Measurements from ENCODE around the gene PKD2.
A peak's percentile ranks its signal among the peaks of the same experiment; 100 is the strongest.
"Not testable (repeated sequence)": the region's sequence is repeated elsewhere in the genome, so short reads cannot be mapped to it uniquely, and the experiment has no call there.

PKD2 gene

GRCh38 chr4:87999191-87999691, 8.2 kb upstream of the PKD2 start:
- H3K9ac ChIP-seq (ENCODE audit: low read depth, low read length); H3K36me3 ChIP-seq (ENCODE audit: control insufficient read depth, insufficient read depth, low read length); H3K4me1 ChIP-seq (ENCODE audit: control insufficient read depth, insufficient read depth, low read length); H3K27me3 ChIP-seq (ENCODE audit: control insufficient read depth, insufficient read depth, low read length); H3K9me3 ChIP-seq (ENCODE audit: control insufficient read depth, insufficient read depth, low read length); H3K4me3 ChIP-seq (ENCODE audit: low read depth, low read length): not testable (repeated sequence)

GRCh38 chr4:88001871-88002270, 5.6 kb upstream of the PKD2 start:
- Histone ChIP-seq H3K27me3 (ENCODE audit: control insufficient read depth, insufficient read depth, low read length) (peaks cover 24% of the 10 kb centered on the region), H3K9me3 (ENCODE audit: control insufficient read depth, insufficient read depth, low read length) (no peaks in the 10 kb centered on the region), H3K36me3 (ENCODE audit: control insufficient read depth, insufficient read depth, low read length) (no peaks in the 10 kb centered on the region), H3K4me1 (ENCODE audit: control insufficient read depth, insufficient read depth, low read length) (peaks cover 6% of the 10 kb centered on the region), H3K9ac (ENCODE audit: low read depth, low read length) (no peak overlapping the region), H3K4me3 (ENCODE audit: low read depth, low read length) (no peak overlapping the region)

GRCh38 chr4:88002786-88003185, 4.6 kb upstream of the PKD2 start:
- Histone ChIP-seq H3K9ac (ENCODE audit: low read depth, low read length) (no peak overlapping the region), H3K9me3 (ENCODE audit: control insufficient read depth, insufficient read depth, low read length) (no peaks in the 10 kb centered on the region), H3K4me1 (ENCODE audit: control insufficient read depth, insufficient read depth, low read length) (peaks cover 8% of the 10 kb centered on the region), H3K36me3 (ENCODE audit: control insufficient read depth, insufficient read depth, low read length) (no peaks in the 10 kb centered on the region), H3K27me3 (ENCODE audit: control insufficient read depth, insufficient read depth, low read length) (peaks cover 27% of the 10 kb centered on the region), H3K4me3 (ENCODE audit: low read depth, low read length) (no peak overlapping the region)

GRCh38 chr4:88003261-88003660, 4.2 kb upstream of the PKD2 start:
- H3K36me3 ChIP-seq (ENCODE audit: control insufficient read depth, insufficient read depth, low read length) = no peaks in the 10 kb centered on the region
- H3K4me1 ChIP-seq (ENCODE audit: control insufficient read depth, insufficient read depth, low read length) = peaks cover 8% of the 10 kb centered on the region
- no peak overlapping the region for H3K4me3 ChIP-seq (ENCODE audit: low read depth, low read length)
- peaks cover 27% of the 10 kb centered on the region for H3K27me3 ChIP-seq (ENCODE audit: control insufficient read depth, insufficient read depth, low read length)
- no peak overlapping the region for H3K9ac ChIP-seq (ENCODE audit: low read depth, low read length)
- H3K9me3 ChIP-seq (ENCODE audit: control insufficient read depth, insufficient read depth, low read length) = no peaks in the 10 kb centered on the region

GRCh38 chr4:88005076-88005475, 2.4 kb upstream of the PKD2 start:
- Histone ChIP-seq H3K4me1 (ENCODE audit: control insufficient read depth, insufficient read depth, low read length) (peaks cover 8% of the 10 kb centered on the region), H3K4me3 (ENCODE audit: low read depth, low read length) (no peak overlapping the region), H3K9me3 (ENCODE audit: control insufficient read depth, insufficient read depth, low read length) (no peaks in the 10 kb centered on the region), H3K9ac (ENCODE audit: low read depth, low read length) (no peak overlapping the region), H3K27me3 (ENCODE audit: control insufficient read depth, insufficient read depth, low read length) (peaks cover 27% of the 10 kb centered on the region), H3K36me3 (ENCODE audit: control insufficient read depth, insufficient read depth, low read length) (no peaks in the 10 kb centered on the region)

DNA sequence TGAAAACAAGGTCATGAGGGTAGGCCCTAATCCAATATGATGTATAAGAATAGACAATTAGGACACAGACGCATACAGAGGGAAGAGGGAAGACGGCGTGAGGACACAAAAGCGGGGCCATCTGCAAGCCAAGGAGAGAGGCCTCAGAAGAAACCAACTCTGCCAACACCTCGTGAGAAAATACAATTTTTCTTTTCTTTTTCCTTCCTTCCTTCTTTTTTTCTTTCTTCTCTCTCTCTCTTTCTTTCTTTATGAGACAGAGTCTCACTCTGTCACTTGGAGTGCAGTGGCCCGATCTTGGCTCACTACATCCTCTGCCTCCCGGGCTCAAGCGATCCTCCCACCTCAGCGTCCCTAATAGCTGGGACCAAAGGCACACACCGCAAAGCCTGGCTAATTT, 1.5 kb upstream of the PKD2 start:
- Histone ChIP-seq H3K9me3 (ENCODE audit: control insufficient read depth, insufficient read depth, low read length) (no peaks in the 10 kb centered on the region), H3K9ac (ENCODE audit: low read depth, low read length) (no peak overlapping the region), H3K4me3 (ENCODE audit: low read depth, low read length) (no peak overlapping the region), H3K27me3 (ENCODE audit: control insufficient read depth, insufficient read depth, low read length) (peaks cover 27% of the 10 kb centered on the region), H3K36me3 (ENCODE audit: control insufficient read depth, insufficient read depth, low read length) (no peaks in the 10 kb centered on the region), H3K4me1 (ENCODE audit: control insufficient read depth, insufficient read depth, low read length) (peaks cover 15% of the 10 kb centered on the region)

- H3K4me1 ChIP-seq (ENCODE audit: control insufficient read depth, insufficient read depth, low read length) = peaks cover 15% of the 10 kb centered on the region
- H3K27me3 ChIP-seq (ENCODE audit: control insufficient read depth, insufficient read depth, low read length) = peaks cover 27% of the 10 kb centered on the region
- H3K9me3 ChIP-seq (ENCODE audit: control insufficient read depth, insufficient read depth, low read length) = no peaks in the 10 kb centered on the region
- H3K4me3 ChIP-seq (ENCODE audit: low read depth, low read length) = peak overlapping the region; percentile 77
- peak overlapping the region; percentile 55 for H3K9ac ChIP-seq (ENCODE audit: low read depth, low read length)
- H3K36me3 ChIP-seq (ENCODE audit: control insufficient read depth, insufficient read depth, low read length) = no peaks in the 10 kb centered on the region
Measured at GRCh38 chr4:88006956-88007303, 505 bp upstream of the PKD2 start.

GRCh38 chr4:88008122-88008742, 797 bp downstream of the PKD2 start:
- H3K4me1 ChIP-seq (ENCODE audit: control insufficient read depth, insufficient read depth, low read length) = peaks cover 21% of the 10 kb centered on the region
- no peaks in the 10 kb centered on the region for H3K9me3 ChIP-seq (ENCODE audit: control insufficient read depth, insufficient read depth, low read length)
- peak overlapping the region; percentile 77 for H3K4me3 ChIP-seq (ENCODE audit: low read depth, low read length)
- H3K27me3 ChIP-seq (ENCODE audit: control insufficient read depth, insufficient read depth, low read length) = peaks cover 27% of the 10 kb centered on the region
- H3K9ac ChIP-seq (ENCODE audit: low read depth, low read length) = no peak overlapping the region
- no peaks in the 10 kb centered on the region for H3K36me3 ChIP-seq (ENCODE audit: control insufficient read depth, insufficient read depth, low read length)

DNA sequence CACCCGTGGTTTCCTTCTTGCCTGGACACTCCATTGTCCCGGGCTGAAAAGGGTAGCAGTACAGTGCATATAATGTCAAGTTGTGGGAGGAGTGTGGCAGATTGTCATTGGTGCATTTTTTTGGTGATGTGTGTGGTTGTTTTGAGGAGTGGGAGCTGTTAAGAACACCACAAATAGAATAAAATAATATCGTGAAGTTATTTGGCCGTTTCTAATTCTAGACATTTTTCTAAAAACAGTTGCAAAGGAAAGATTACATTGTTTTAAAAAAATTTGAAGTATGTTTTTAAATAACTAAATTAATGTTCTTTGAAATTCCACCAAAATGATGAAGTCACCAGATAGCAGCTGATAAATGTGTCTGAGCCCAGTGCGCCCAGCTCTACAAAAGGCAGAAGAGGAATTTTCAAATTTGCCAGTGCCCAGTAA, 1.3 kb downstream of the PKD2 start:
- no peaks in the 10 kb centered on the region for H3K36me3 ChIP-seq (ENCODE audit: control insufficient read depth, insufficient read depth, low read length)
- no peaks in the 10 kb centered on the region for H3K9me3 ChIP-seq (ENCODE audit: control insufficient read depth, insufficient read depth, low read length)
- no peak overlapping the region for H3K9ac ChIP-seq (ENCODE audit: low read depth, low read length)
- peak overlapping the region; percentile 77 for H3K4me3 ChIP-seq (ENCODE audit: low read depth, low read length)
- peaks cover 23% of the 10 kb centered on the region for H3K4me1 ChIP-seq (ENCODE audit: control insufficient read depth, insufficient read depth, low read length)
- H3K27me3 ChIP-seq (ENCODE audit: control insufficient read depth, insufficient read depth, low read length) = peaks cover 27% of the 10 kb centered on the region

DNA sequence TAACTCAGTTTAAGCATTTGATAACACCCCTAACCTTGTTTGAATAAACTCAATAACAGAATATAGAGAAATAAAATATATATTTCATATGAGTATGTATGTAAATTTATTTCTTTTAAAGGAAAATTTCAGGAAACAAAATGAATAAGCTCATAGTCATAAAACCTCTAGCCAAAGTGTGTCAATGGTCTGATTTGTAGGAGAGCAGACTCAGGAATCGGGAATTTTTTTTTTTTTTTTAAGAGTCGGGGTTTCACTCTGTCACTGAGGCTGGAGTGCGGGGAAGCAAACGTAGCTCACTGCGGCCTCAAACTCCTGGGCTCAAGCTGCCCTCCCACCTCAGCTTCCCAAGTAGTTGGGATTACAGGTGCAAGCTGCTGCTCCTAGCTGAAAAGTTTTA, 2.4 kb downstream of the PKD2 start:
- Histone ChIP-seq H3K9ac (ENCODE audit: low read depth, low read length) (no peak overlapping the region), H3K4me3 (ENCODE audit: low read depth, low read length) (no peak overlapping the region), H3K4me1 (ENCODE audit: control insufficient read depth, insufficient read depth, low read length) (peaks cover 23% of the 10 kb centered on the region), H3K36me3 (ENCODE audit: control insufficient read depth, insufficient read depth, low read length) (no peaks in the 10 kb centered on the region), H3K9me3 (ENCODE audit: control insufficient read depth, insufficient read depth, low read length) (no peaks in the 10 kb centered on the region), H3K27me3 (ENCODE audit: control insufficient read depth, insufficient read depth, low read length) (peaks cover 23% of the 10 kb centered on the region)

GRCh38 chr4:88010966-88011365, 3.5 kb downstream of the PKD2 start:
- Histone ChIP-seq H3K9ac (ENCODE audit: low read depth, low read length) (no peak overlapping the region), H3K9me3 (ENCODE audit: control insufficient read depth, insufficient read depth, low read length) (no peaks in the 10 kb centered on the region), H3K4me3 (ENCODE audit: low read depth, low read length) (peak overlapping the region; percentile 14), H3K27me3 (ENCODE audit: control insufficient read depth, insufficient read depth, low read length) (peaks cover 12% of the 10 kb centered on the region), H3K36me3 (ENCODE audit: control insufficient read depth, insufficient read depth, low read length) (no peaks in the 10 kb centered on the region), H3K4me1 (ENCODE audit: control insufficient read depth, insufficient read depth, low read length) (peaks cover 27% of the 10 kb centered on the region)

DNA sequence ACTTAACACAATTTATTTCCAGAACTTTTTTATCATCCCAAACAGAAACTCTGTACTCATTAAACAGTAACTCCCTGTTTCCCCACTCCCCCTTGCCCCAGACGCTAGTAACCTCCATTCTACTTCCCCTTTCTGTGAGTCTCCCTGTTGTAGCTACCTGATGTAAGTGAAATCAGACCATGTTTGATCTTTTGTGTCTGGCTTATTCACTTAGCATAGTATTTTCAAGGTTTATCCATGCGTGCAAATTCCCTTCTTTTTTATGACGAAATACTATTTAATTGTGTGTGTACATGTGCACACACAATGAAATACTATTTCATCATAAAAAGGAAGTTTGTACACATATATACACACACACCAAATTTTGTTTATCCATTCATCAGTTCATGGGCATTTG, 5.2 kb downstream of the PKD2 start:
- H3K4me3 ChIP-seq (ENCODE audit: low read depth, low read length) = no peak overlapping the region
- H3K36me3 ChIP-seq (ENCODE audit: control insufficient read depth, insufficient read depth, low read length) = no peaks in the 10 kb centered on the region
- H3K4me1 ChIP-seq (ENCODE audit: control insufficient read depth, insufficient read depth, low read length) = peaks cover 20% of the 10 kb centered on the region
- no peaks in the 10 kb centered on the region for H3K9me3 ChIP-seq (ENCODE audit: control insufficient read depth, insufficient read depth, low read length)
- H3K9ac ChIP-seq (ENCODE audit: low read depth, low read length) = no peak overlapping the region
- no peaks in the 10 kb centered on the region for H3K27me3 ChIP-seq (ENCODE audit: control insufficient read depth, insufficient read depth, low read length)
